Measurements from ENCODE around the gene TMEM52B. TPM values are rescaled to one million over a fixed set of nuclear protein-coding genes. Genes with fewer than 3 reads are reported as not detected.

The TMEM52B gene
- total and polyA plus RNA-seq, 9 of the 15 experiments (the other 6 are each of a cell fraction or from before 2014, with no cell fraction given), result not detected

GRCh38 chr12:10182354-10183049 is 3.7 kb downstream of the TMEM52B start (continued):
- TF ChIP-seq ATF3 (IDR thresholded peaks at IDR 0.05) (no peak), ATF3 (CRISPR knock-in tag; conservative IDR thresholded peaks at IDR 0.05) (no peak), ATF2 (CRISPR knock-in tag; IDR thresholded peaks at IDR 0.05) (no peak), ZFP36 (IDR thresholded peaks at IDR 0.05; ENCODE audit: low read depth, low read length, partially characterized antibody) (no peak), ZKSCAN3 (CRISPR knock-in tag; IDR thresholded peaks at IDR 0.05) (no peak), DMBX1 (CRISPR knock-in tag; IDR thresholded peaks at IDR 0.05; ENCODE audit: borderline replicate concordance) (no peak)
- TF ChIP-seq, protein P1, sequence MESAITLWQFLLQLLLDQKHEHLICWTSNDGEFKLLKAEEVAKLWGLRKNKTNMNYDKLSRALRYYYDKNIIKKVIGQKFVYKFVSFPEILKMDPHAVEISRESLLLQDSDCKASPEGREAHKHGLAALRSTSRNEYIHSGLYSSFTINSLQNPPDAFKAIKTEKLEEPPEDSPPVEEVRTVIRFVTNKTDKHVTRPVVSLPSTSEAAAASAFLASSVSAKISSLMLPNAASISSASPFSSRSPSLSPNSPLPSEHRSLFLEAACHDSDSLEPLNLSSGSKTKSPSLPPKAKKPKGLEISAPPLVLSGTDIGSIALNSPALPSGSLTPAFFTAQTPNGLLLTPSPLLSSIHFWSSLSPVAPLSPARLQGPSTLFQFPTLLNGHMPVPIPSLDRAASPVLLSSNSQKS (CRISPR knock-in tag; IDR thresholded peaks at IDR 0.05), result no peak

Measured in K562 (cell line).